Spleen (tissue), 11 donors: ENCODE measurements around the gene MEGF6. TPM values are rescaled to one million over a fixed set of nuclear protein-coding genes. Genes with fewer than 3 reads are reported as not detected.
"Not testable (repeated sequence)": the region's sequence is repeated elsewhere in the genome, so short reads cannot be mapped to it uniquely, and the experiment has no call there.

Source experiments
- DNase-seq: peaks from one replicate; pipeline ENCODE4 v3.0.0-alpha.2; 2020
- H3K27ac ChIP-seq, 8 donors: fragments of 200-600 bp; sonication (generic) in 7 of 8; 1 replicate in 4 of 8; 2 replicates in 4 of 8; pipeline versions ENCODE4 v1.5.0 to v1.8.0; 2016 to 2021; ENCODE audit warnings: inconsistent platforms in 4 of 8, mild to moderate bottlenecking in 4 of 8, moderate library complexity in 1 of 8
- H3K27me3 ChIP-seq, 7 donors: fragments of 200-600 bp; sonication (generic) in 6 of 7; replicated peaks in 1 of 7; 1 replicate in 4 of 7; 2 replicates in 3 of 7; pipeline versions ENCODE4 v1.5.0 to v1.8.0; 2016 to 2021; ENCODE audit warnings: inconsistent platforms in 3 of 7, mild to moderate bottlenecking in 1 of 7
- H3K36me3 ChIP-seq, 6 donors: fragments of 200-600 bp; sonication (generic) in 5 of 6; 1 replicate in 4 of 6; 2 replicates in 2 of 6; pipeline versions ENCODE4 v1.5.0 to v1.8.0; 2016 to 2021; ENCODE audit warnings: inconsistent platforms in 2 of 6
- H3K4me1 ChIP-seq, 6 donors: fragments of 200-600 bp; sonication (generic) in 5 of 6; 1 replicate in 3 of 6; 2 replicates in 3 of 6; pipeline versions ENCODE4 v1.5.0 to v1.8.0; 2016 to 2021; ENCODE audit warnings: inconsistent platforms in 3 of 6
- H3K4me3 ChIP-seq, 8 donors: fragments of 200-600 bp; sonication (generic) in 7 of 8; 1 replicate in 4 of 8; 2 replicates in 4 of 8; pipeline versions ENCODE4 v1.5.0 to v1.8.0; 2016 to 2021; ENCODE audit warnings: inconsistent platforms in 4 of 8, mild to moderate bottlenecking in 4 of 8, moderate library complexity in 2 of 8
- H3K9me3 ChIP-seq, 8 donors: fragments of 200-600 bp; sonication (generic) in 7 of 8; 1 replicate in 4 of 8; 2 replicates in 4 of 8; pipeline versions ENCODE4 v1.5.0 to v1.8.0; 2016 to 2021; ENCODE audit warnings: inconsistent platforms in 4 of 8
- CTCF ChIP-seq, 11 experiments: fragments of 200-600 bp in 7 of 11; fragments of 450-650 bp in 4 of 11; sonication (generic) in 4 of 11; IDR thresholded peaks in 8 of 11; conservative IDR thresholded peaks in 3 of 11; 1 replicate in 7 of 11; 2 replicates in 4 of 11; pipeline versions ENCODE4 v1.4.0 to v1.8.0; 2016 to 2021; ENCODE audit warnings: antibody characterized with exemption in 11 of 11, inconsistent platforms in 4 of 11, mild to moderate bottlenecking in 1 of 11
- POLR2A ChIP-seq, 3 donors: fragments of 450-650 bp; IDR thresholded peaks; one replicate each; pipeline ENCODE4 v1.5.1; 2017; ENCODE audit warnings: antibody characterized with exemption in 3 of 3, mild to moderate bottlenecking in 1 of 3
- POLR2AphosphoS5 ChIP-seq, 3 donors: sonication (generic); formaldehyde crosslinking; IDR thresholded peaks; one replicate each; pipeline ENCODE4 v1.5.1; 2017; ENCODE audit warnings: antibody characterized with exemption in 3 of 3
- WGBS, 5 donors: extraction: QIAGEN DNeasy Blood & Tissue Kit in 3 of 5; methylation state at CpG; one replicate each; pipeline versions ENCODE4 v1.1.5 to v1.1.7; 2013 to 2018; 5-methylcytosine and 5-hydroxymethylcytosine counted together
- intact Hi-C: fragments of 100-400 bp; cut with DNase I; formaldehyde crosslinking; loops from one replicate; pipeline ENCODE4 v1.15.0; 2023; ENCODE audit warnings: low total_unique reads
- polyA plus RNA-seq, 3 donors: library from polyadenylated mRNA; stranded (reverse); fragments of 200-250 nt; gene quantifications; one replicate each; pipeline ENCODE4 v1.2.1, GENCODE V29; 2013
- total RNA-seq, 7 donors: library from RNA; depleted of rRNA in 3 of 7; stranded (reverse); fragments of >200 nt in 3 of 7; fragmentation: NEBNext Ultra II Directional in 4 of 7; extraction: Animal tissue kit (Norgen Biotek cat#: 25700) in 4 of 7; gene quantifications; one replicate each; pipeline versions ENCODE4 v1.1.0 to v1.2.1, GENCODE V29; 2016 to 2021
- donor health status: healthy with polysubstance abuse.
- donor health status: DM: no; HTN: no; CAD: no; lungs with moderate emphysema.
- donor health status: DM: no; HTN: no; CAD: no.
- donor health status: Bipolar disorder and iron deficiency.
- donor health status: healthy.
- donor health status: DM: no; HTN: no; CAD: no.
- donor health status: DM: yes; HTN: yes; CAD: no.

Gene MEGF6
- total and polyA plus RNA-seq, 10 donors = 8.7 to 39.5 (median 20.3) TPM

GRCh38 chr1:3623441-3624199 is 12.3 kb upstream of the MEGF6 start:
- intact Hi-C loops = no loop called here
- no peak for TF ChIP-seq POLR2AphosphoS5 (IDR thresholded peaks at IDR 0.05)
- no peak for TF ChIP-seq CTCF (IDR thresholded peaks at IDR 0.05 in 8 of 11, conservative IDR thresholded peaks at IDR 0.05 in 3 of 11)
- TF ChIP-seq POLR2A (IDR thresholded peaks at IDR 0.05) = no peak
- Histone ChIP-seq H3K4me3 (peak overlapping the region; percentile 96 to 100 (median 99)), H3K27me3 (no peaks in the 10 kb centered on the region), H3K9me3 (no peaks in the 10 kb centered on the region), H3K27ac (peak overlapping the region in 7 of 8 donors; percentile 67 to 96 (median 93)), H3K4me1 (peaks cover 27 to 73% (median 50%) of the 10 kb centered on the region in 6 donors), H3K36me3 (peaks cover 5 to 32% (median 19%) of the 10 kb centered on the region in 6 donors)
- DNase-seq = peak; percentile 76
- 27 to 39% (median 30%) methylated on average over 23 of the region's 23 CpGs for WGBS, 5 donors

DNA sequence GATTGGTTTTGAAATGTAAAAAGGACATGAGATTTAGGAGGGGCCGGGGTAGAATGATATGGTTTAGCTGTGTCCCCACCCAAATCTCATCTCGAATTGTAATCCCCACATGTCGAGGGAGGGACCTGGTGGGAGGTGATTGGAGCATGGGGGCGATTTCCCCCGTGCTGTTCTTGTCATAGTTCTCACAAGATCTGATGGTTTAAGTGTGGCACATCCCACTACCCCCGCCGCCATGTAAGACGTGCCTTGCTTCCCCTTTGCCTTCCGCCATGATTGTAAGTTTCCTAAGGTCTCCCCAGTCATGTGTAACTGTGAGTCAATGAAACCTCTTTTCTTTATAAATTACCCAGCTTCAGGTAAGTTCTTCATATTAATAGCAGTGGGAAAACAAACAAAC is 10.8 kb upstream of the MEGF6 start:
- peaks cover 0 to 17% (median 3%) of the 10 kb centered on the region in 6 donors for H3K36me3 ChIP-seq
- 76 to 87% (median 85%) methylated on average over 9 of the region's 9 CpGs for WGBS, 5 donors
- H3K27ac ChIP-seq, H3K27me3 ChIP-seq, intact Hi-C loops, H3K4me3 ChIP-seq, DNase-seq, H3K9me3 ChIP-seq: not testable (repeated sequence)
- peaks cover 27 to 79% (median 52%) of the 10 kb centered on the region in 6 donors for H3K4me1 ChIP-seq

- peak in 10 of 11 experiments; percentile 29 to 82 (median 71) for TF ChIP-seq CTCF (IDR thresholded peaks at IDR 0.05 in 8 of 11, conservative IDR thresholded peaks at IDR 0.05 in 3 of 11)
- H3K36me3 ChIP-seq, H3K27ac ChIP-seq, DNase-seq, H3K9me3 ChIP-seq, intact Hi-C loops, H3K4me3 ChIP-seq: not testable (repeated sequence)
- peaks cover 27 to 72% (median 48%) of the 10 kb centered on the region in 6 donors for H3K4me1 ChIP-seq
- 26 to 41% (median 28%) methylated on average over 11 to 15 of the region's 15 CpGs for WGBS, 5 donors
- peaks cover 0 to 13% (median 0%) of the 10 kb centered on the region in 7 donors for H3K27me3 ChIP-seq
Measured at GRCh38 chr1:3621151-3621671, 9.9 kb upstream of the MEGF6 start.

DNA sequence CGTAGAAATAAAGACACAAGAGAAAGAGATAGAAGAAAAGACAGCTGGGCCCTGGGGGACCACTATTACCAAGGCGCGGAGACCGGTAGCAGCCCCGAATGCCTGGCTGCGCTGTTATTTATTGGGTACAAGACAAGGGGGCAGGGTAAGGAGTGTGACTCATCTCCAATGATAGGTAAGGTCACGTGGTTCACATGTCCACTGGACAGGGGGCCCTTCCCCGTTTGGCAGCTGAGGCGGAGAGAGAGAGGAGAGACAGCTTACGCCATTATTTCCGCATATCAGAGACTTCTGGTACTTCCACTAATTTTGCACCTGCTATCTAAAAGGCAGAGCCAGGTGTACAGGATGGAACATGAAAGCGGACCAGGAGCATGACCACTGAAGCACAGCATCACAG is 9.4 kb upstream of the MEGF6 start:
- Histone ChIP-seq H3K4me1 (peaks cover 24 to 67% (median 43%) of the 10 kb centered on the region in 6 donors), H3K27ac (no peak overlapping the region), H3K27me3 (peaks cover 0 to 18% (median 0%) of the 10 kb centered on the region in 7 donors), H3K36me3 (peaks cover 0 to 5% (median 0%) of the 10 kb centered on the region in 6 donors), H3K4me3 (no peak overlapping the region), H3K9me3 (no peaks in the 10 kb centered on the region)
- intact Hi-C loops = no loop called here
- no peak for DNase-seq
- TF ChIP-seq POLR2A (IDR thresholded peaks at IDR 0.05) (no peak), POLR2AphosphoS5 (IDR thresholded peaks at IDR 0.05) (no peak), CTCF (IDR thresholded peaks at IDR 0.05 in 8 of 11, conservative IDR thresholded peaks at IDR 0.05 in 3 of 11) (no peak)
- 81 to 89% (median 85%) methylated on average over 12 of the region's 12 CpGs for WGBS, 5 donors
